ENCODE measurements around the gene SNX30.

GRCh38 chr9:112913326-112913725 is 162.8 kb downstream of the SNX30 start:
- TF ChIP-seq CTCF (conservative IDR thresholded peaks at IDR 0.05) (no peak), ZFX (IDR thresholded peaks at IDR 0.05) (no peak)

Data from C4-2B (cell line).